Tibial nerve (tissue), 4 donors: ENCODE results near the gene CAMTA1.

Experiments used
- CTCF ChIP-seq, 5 experiments: fragments of 200-600 bp in 3 of 5; fragments of 450-650 bp in 2 of 5; sonication (generic) in 3 of 5; IDR thresholded peaks; one replicate each; pipeline ENCODE4 v1.5.1; 2016 to 2019; ENCODE audit warnings: antibody characterized with exemption in 5 of 5, mild to moderate bottlenecking in 3 of 5, moderate library complexity in 2 of 5
- EP300 ChIP-seq, 2 donors: sonication (generic); formaldehyde crosslinking; IDR thresholded peaks; one replicate each; pipeline ENCODE4 v1.6.1; 2017; ENCODE audit warnings: antibody characterized with exemption in 2 of 2, mild to moderate bottlenecking in 1 of 2

- TF ChIP-seq EP300 (IDR thresholded peaks at IDR 0.05) (peak in 1 of 2 donors; percentile 42), CTCF (IDR thresholded peaks at IDR 0.05) (no peak)
Measured at GRCh38 chr1:7299329-7299799, 514.1 kb downstream of the CAMTA1 start.
